Measurements from ENCODE around the gene ARHGAP12.

DNA sequence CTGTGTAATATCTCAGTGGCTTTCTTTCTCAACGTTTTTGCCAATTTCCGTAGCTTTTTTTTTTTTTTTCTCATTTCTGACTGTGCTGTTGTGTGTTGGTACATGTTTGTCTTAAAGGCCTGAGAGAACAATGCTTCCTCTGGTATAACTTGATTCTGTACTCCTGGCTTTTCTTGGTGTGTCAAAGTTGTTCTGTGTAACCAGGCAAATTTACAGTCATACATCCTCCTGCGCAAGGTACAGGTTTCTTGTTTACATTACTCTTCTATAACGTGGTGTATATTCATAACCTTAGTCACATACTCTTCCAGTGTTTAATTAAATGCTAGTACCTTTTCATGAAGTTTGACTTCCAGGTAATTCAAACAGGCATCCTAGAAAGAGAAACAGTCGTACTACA is 8.3 kb upstream of the ARHGAP12 start:
- TF ChIP-seq CTCF (IDR thresholded peaks at IDR 0.05; ENCODE audit: borderline replicate concordance, extremely low read depth, low read length, poor library complexity, severe bottlenecking) (no peak), EZH2 (IDR thresholded peaks at IDR 0.05; ENCODE audit: borderline replicate concordance, low read depth, low read length, severe bottlenecking) (no peak)

Measured in DND-41 (cell line).